CD4-positive, CD25-positive, alpha-beta regulatory T cell (primary cell): ENCODE data around the gene EHD3. TPM values are rescaled to one million over a fixed set of nuclear protein-coding genes. Genes with fewer than 3 reads are reported as not detected.
A peak's percentile ranks its signal among the peaks of the same experiment; 100 is the strongest.

Source experiments
- ATAC-seq, 2 donors: fragments of 150-1000 bp; cut with Tn5 transposase; one replicate each; pipeline ENCODE4 v1.10.0; 2021; ENCODE audit warnings: low read depth in 2 of 2, moderate number of reproducible peaks in 2 of 2, moderate library complexity in 1 of 2
- DNase-seq, 3 donors: peaks; one replicate each; pipeline versions ENCODE4 v3.0.0 to v3.0.0-alpha.2; 2012 to 2022; ENCODE audit warnings: mixed read lengths in 1 of 3
- H3K27ac ChIP-seq: one replicate; pipeline ENCODE4 v1.7.0; 2013; ENCODE audit warnings: mild to moderate bottlenecking, low read length; ENCODE audit not compliant: insufficient read depth, poor library complexity, severe bottlenecking
- H3K27me3 ChIP-seq: one replicate; pipeline ENCODE4 v1.7.0; 2013; ENCODE audit warnings: low read length; ENCODE audit not compliant: control insufficient read depth, insufficient read depth
- H3K36me3 ChIP-seq: one replicate; pipeline ENCODE4 v1.7.0; 2013; ENCODE audit warnings: mild to moderate bottlenecking, low read length, moderate library complexity; ENCODE audit not compliant: control insufficient read depth, insufficient read depth
- H3K4me1 ChIP-seq: 2 replicates; pipeline ENCODE4 v1.7.0; 2013; ENCODE audit warnings: mild to moderate bottlenecking, low read length; ENCODE audit not compliant: insufficient read depth, control insufficient read depth, poor library complexity, severe bottlenecking
- H3K4me3 ChIP-seq: one replicate; pipeline ENCODE4 v1.7.0; 2013; ENCODE audit warnings: low read depth, mild to moderate bottlenecking, low read length, moderate library complexity
- H3K9me3 ChIP-seq, 2 experiments: 1 replicate in 1 of 2; 2 replicates in 1 of 2; pipeline ENCODE4 v1.7.0; 2013; ENCODE audit warnings: low read length in 2 of 2, mild to moderate bottlenecking in 1 of 2, moderate library complexity in 1 of 2; ENCODE audit not compliant: control insufficient read depth in 2 of 2
- H3K27ac Mint-ChIP-seq, 3 donors: one replicate each; pipeline ENCODE4 v1.8.0; 2020 to 2022; ENCODE audit warnings: mild to moderate bottlenecking in 3 of 3, mixed read lengths in 3 of 3, moderate library complexity in 2 of 3
- H3K27me3 Mint-ChIP-seq: one replicate; pipeline ENCODE4 v1.8.0; 2022; ENCODE audit warnings: mild to moderate bottlenecking, mixed read lengths
- H3K36me3 Mint-ChIP-seq: one replicate; pipeline ENCODE4 v1.8.0; 2020; ENCODE audit warnings: mixed read lengths
- H3K4me1 Mint-ChIP-seq, 4 donors: one replicate each; pipeline ENCODE4 v1.8.0; 2020 to 2022; ENCODE audit warnings: mixed read lengths in 4 of 4, mild to moderate bottlenecking in 1 of 4
- H3K4me3 Mint-ChIP-seq, 4 donors: one replicate each; pipeline ENCODE4 v1.8.0; 2020 to 2022; ENCODE audit warnings: mild to moderate bottlenecking in 4 of 4, mixed read lengths in 4 of 4, moderate library complexity in 3 of 4
- H3K9me3 Mint-ChIP-seq, 7 donors: one replicate each; pipeline ENCODE4 v1.8.0; 2020 to 2022; ENCODE audit warnings: mixed read lengths in 7 of 7, mild to moderate bottlenecking in 3 of 7, moderate library complexity in 2 of 7
- polyA plus RNA-seq, 4 donors: library from polyadenylated mRNA; unstranded; fragments of 300-500 nt; fragmentation: Illumina TruSeq; gene quantifications; one replicate each; pipeline ENCODE4 v1.2.3, GENCODE V29; 2021
- total RNA-seq: library from RNA; stranded (reverse); gene quantifications from one replicate; pipeline ENCODE4 v1.2.3, GENCODE V29; 2022

Gene EHD3
- total and polyA plus RNA-seq, 5 donors from 2014 or later: 2.3 to 3.5 (median 2.7) TPM

DNA sequence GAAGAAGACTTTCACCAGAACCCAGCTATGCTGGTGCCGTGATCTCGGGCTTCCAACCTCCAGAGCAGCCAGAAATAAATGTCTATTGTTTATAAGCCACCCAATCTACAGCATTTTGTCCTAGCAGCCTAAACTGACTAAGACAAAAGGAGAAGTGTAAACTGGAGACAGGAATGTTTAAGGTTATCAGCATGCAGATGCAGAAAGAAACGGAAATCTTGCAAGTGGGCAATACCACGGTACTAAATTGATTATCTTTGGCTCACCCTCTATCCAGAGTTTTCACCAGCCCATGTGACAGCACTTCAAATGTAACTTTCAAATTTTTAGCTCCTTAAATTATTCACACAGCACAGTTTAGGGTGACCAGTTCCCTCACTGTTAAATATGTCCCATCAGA, 10.9 kb upstream of the EHD3 start:
- Histone ChIP-seq H3K9me3 (no peaks in the 10 kb centered on the region), H3K27ac (no peak overlapping the region), H3K27me3 (peaks cover 4% of the 10 kb centered on the region), H3K4me3 (no peak overlapping the region), H3K4me1 (no peaks in the 10 kb centered on the region), H3K36me3 (no peaks in the 10 kb centered on the region)
- H3K9me3 Mint-ChIP-seq: peaks cover 0 to 4% (median 0%) of the 10 kb centered on the region in 7 donors
- no peak for ATAC-seq
- peaks cover 22% of the 10 kb centered on the region for H3K27me3 Mint-ChIP-seq
- H3K4me3 Mint-ChIP-seq: no peak overlapping the region
- H3K4me1 Mint-ChIP-seq: peaks cover 0 to 5% (median 0%) of the 10 kb centered on the region in 4 donors
- DNase-seq: no peak
- no peak overlapping the region for H3K27ac Mint-ChIP-seq
- H3K36me3 Mint-ChIP-seq: peaks cover 4% of the 10 kb centered on the region

DNA sequence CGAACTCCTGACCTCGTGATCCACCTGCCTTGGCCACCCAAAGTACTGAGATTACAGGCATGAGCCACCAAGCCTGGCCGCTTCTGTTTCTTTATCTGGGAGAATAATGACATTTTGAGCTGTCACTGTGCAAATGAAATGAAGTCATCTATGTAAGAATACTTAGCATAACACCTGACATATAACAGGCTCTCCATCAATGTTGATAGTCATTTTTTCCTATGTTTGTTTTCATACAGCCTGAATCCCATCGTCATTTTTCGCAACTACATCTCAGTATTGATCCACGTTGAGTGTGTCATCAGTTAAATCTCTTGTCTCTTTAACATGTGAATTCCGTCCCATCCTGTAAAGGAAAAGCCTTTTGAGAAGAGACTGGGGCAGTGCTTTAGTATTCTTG, 10.2 kb upstream of the EHD3 start:
- peaks cover 22% of the 10 kb centered on the region for H3K27me3 Mint-ChIP-seq

DNA sequence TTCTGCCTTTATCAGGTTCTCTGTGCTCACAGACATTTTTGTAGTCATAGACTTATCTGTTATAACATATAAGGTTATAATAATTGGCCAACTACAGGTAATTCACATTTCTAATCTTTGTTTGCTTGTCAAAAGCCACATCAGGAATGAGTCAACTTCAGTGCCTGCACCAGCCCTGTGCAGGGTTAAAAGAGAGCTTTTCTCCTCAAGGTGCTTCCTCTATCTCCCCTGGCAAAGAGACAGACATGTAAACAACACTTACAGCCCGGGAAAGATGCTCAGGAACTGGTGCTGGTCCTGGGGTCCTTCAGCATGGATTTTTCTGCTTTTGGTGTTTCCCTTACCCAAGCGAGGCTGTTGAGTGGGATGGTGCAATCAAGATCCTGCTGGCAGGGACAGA, 7.7 kb upstream of the EHD3 start:
- H3K4me1 ChIP-seq: no peaks in the 10 kb centered on the region
- DNase-seq: no peak
- H3K4me3 ChIP-seq: no peak overlapping the region
- ATAC-seq: no peak
- peak overlapping the region in 1 of 3 donors; percentile 27 for H3K27ac Mint-ChIP-seq
- H3K9me3 Mint-ChIP-seq: peaks cover 0 to 4% (median 0%) of the 10 kb centered on the region in 7 donors
- H3K27me3 Mint-ChIP-seq: peaks cover 38% of the 10 kb centered on the region
- H3K4me1 Mint-ChIP-seq: no peaks in the 10 kb centered on the region
- H3K4me3 Mint-ChIP-seq: no peak overlapping the region
- no peaks in the 10 kb centered on the region for H3K36me3 ChIP-seq
- H3K27me3 ChIP-seq: peaks cover 9% of the 10 kb centered on the region
- H3K36me3 Mint-ChIP-seq: peaks cover 4% of the 10 kb centered on the region
- H3K9me3 ChIP-seq: no peaks in the 10 kb centered on the region
- H3K27ac ChIP-seq: no peak overlapping the region

More for the DNA sequence above, 10.2 kb upstream of the EHD3 start:
- Histone ChIP-seq H3K27me3 (peaks cover 4% of the 10 kb centered on the region), H3K36me3 (no peaks in the 10 kb centered on the region), H3K4me1 (no peaks in the 10 kb centered on the region), H3K9me3 (no peaks in the 10 kb centered on the region), H3K4me3 (no peak overlapping the region), H3K27ac (no peak overlapping the region)
- H3K27ac Mint-ChIP-seq: no peak overlapping the region
- peaks cover 4% of the 10 kb centered on the region for H3K36me3 Mint-ChIP-seq
- peaks cover 0 to 5% (median 0%) of the 10 kb centered on the region in 4 donors for H3K4me1 Mint-ChIP-seq
- H3K9me3 Mint-ChIP-seq: peaks cover 0 to 4% (median 0%) of the 10 kb centered on the region in 7 donors
- no peak overlapping the region for H3K4me3 Mint-ChIP-seq
- no peak for DNase-seq
- ATAC-seq: no peak

DNA sequence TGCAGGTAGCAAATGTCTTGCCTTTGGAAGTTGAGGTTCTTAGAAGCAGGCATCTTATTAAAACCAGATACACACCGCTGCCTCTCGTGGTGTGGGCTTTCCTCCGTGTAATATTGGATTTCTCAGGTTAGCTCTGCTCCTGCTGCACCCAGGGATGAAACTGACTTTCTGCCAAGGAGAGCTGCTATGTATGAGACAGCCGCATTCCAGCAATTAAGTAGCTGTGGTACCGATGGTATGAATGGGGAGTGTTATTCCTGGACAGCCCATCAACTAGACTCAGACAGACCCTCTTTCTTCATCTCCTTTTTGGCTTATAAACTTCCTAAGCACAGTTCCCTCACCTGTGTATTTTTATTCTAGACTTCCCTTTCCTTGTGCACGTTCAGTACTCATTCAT, 6.8 kb upstream of the EHD3 start:
- no peak overlapping the region for H3K4me3 ChIP-seq
- H3K4me1 ChIP-seq: no peaks in the 10 kb centered on the region
- Mint-ChIP-seq H3K4me1 (no peaks in the 10 kb centered on the region), H3K9me3 (peaks cover 0 to 2% (median 0%) of the 10 kb centered on the region in 7 donors), H3K36me3 (peaks cover 4% of the 10 kb centered on the region), H3K27ac (no peak overlapping the region), H3K4me3 (no peak overlapping the region), H3K27me3 (peaks cover 39% of the 10 kb centered on the region)
- H3K27me3 ChIP-seq: peaks cover 9% of the 10 kb centered on the region
- H3K36me3 ChIP-seq: no peaks in the 10 kb centered on the region
- DNase-seq: no peak
- H3K9me3 ChIP-seq: no peaks in the 10 kb centered on the region
- ATAC-seq: no peak
- no peak overlapping the region for H3K27ac ChIP-seq

DNA sequence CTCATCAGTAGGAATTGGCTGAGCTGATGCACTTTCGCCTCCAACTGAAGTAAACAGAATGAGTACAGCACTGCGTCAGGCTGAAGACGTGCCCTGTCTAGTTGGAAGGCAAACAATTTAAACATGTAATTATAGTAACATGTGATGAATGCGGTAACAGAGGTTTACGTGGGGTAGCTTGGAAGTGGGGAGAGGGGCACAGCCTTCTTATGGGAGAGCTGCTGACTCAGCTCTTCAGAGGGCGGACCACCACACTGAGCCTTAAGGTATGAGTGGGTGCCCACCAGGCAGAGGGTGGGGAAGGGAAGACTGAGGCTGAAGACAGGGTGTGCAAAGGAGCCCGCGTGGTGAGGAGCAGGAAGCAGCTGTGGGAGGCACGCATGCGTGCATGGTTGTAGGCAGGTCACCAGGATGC, 6.2 kb upstream of the EHD3 start:
- Histone ChIP-seq H3K27me3 (peaks cover 8% of the 10 kb centered on the region), H3K9me3 (no peaks in the 10 kb centered on the region), H3K4me1 (no peaks in the 10 kb centered on the region), H3K27ac (no peak overlapping the region), H3K36me3 (no peaks in the 10 kb centered on the region), H3K4me3 (no peak overlapping the region)
- peaks cover 41% of the 10 kb centered on the region for H3K27me3 Mint-ChIP-seq
- no peak for DNase-seq
- H3K27ac Mint-ChIP-seq: peak overlapping the region in 1 of 3 donors; percentile 28
- no peak overlapping the region for H3K4me3 Mint-ChIP-seq
- peaks cover 0 to 2% (median 0%) of the 10 kb centered on the region in 7 donors for H3K9me3 Mint-ChIP-seq
- no peak for ATAC-seq
- H3K4me1 Mint-ChIP-seq: no peaks in the 10 kb centered on the region
- peaks cover 3% of the 10 kb centered on the region for H3K36me3 Mint-ChIP-seq

DNA sequence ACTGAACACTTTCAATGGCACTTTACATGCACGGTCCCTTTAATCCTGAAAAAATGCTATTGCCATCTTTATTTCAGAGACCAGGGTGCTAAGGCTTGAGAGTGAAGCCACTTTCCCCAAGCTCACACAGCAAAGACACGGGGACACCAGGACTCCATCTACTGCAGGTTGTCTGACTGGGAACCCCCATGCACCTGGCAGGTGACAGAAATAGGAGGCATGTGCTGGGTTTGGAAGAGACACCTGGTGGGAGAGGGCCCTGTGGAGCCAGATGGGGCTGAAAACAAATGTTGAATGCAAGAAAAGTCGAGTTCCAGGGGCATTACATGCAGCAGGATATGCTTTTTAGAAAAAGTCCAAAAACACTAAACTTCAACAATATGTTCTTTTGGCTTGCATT, 5.2 kb upstream of the EHD3 start:
- Mint-ChIP-seq H3K36me3 (no peaks in the 10 kb centered on the region), H3K4me1 (peaks cover 0 to 8% (median 3%) of the 10 kb centered on the region in 4 donors), H3K27me3 (peaks cover 36% of the 10 kb centered on the region), H3K4me3 (peak overlapping the region in 1 of 4 donors; percentile 13), H3K27ac (no peak overlapping the region), H3K9me3 (peaks cover 0 to 2% (median 0%) of the 10 kb centered on the region in 7 donors)
- ATAC-seq (no peak), DNase-seq (no peak)
- H3K27me3 ChIP-seq: peaks cover 8% of the 10 kb centered on the region
- H3K9me3 ChIP-seq: no peaks in the 10 kb centered on the region
- H3K4me3 ChIP-seq: no peak overlapping the region
- peaks cover 4% of the 10 kb centered on the region for H3K4me1 ChIP-seq
- H3K27ac ChIP-seq: no peak overlapping the region
- no peaks in the 10 kb centered on the region for H3K36me3 ChIP-seq

DNA sequence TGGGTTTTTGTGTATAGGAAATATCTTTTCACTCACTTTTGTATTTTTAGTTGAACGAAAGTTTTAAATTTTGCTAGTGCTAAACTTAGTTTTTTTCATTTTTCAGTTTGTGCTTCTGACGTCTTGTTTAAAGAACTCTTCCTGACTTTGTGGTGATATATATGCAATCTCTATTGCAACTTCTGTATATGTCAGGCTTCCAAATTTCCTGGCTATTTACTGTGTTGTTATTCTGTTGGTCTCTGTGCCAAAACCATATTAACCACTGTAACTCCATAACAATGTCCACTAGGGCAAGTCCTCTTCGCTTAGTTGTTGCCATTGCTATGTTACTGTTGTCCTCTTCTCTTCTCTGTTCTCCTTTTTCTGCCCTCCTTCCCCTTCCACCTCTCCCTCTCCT, 3.2 kb upstream of the EHD3 start:
- Histone ChIP-seq H3K27me3 (peaks cover 5% of the 10 kb centered on the region), H3K9me3 (no peaks in the 10 kb centered on the region), H3K27ac (no peak overlapping the region), H3K36me3 (no peaks in the 10 kb centered on the region), H3K4me3 (no peak overlapping the region), H3K4me1 (peaks cover 12% of the 10 kb centered on the region)
- Mint-ChIP-seq H3K27me3 (peaks cover 32% of the 10 kb centered on the region), H3K36me3 (no peaks in the 10 kb centered on the region), H3K27ac (no peak overlapping the region), H3K4me3 (no peak overlapping the region), H3K9me3 (peaks cover 0 to under 1% (median 0%) of the 10 kb centered on the region in 7 donors), H3K4me1 (peaks cover 5 to 22% (median 13%) of the 10 kb centered on the region in 4 donors)
- ATAC-seq (no peak), DNase-seq (no peak)

DNA sequence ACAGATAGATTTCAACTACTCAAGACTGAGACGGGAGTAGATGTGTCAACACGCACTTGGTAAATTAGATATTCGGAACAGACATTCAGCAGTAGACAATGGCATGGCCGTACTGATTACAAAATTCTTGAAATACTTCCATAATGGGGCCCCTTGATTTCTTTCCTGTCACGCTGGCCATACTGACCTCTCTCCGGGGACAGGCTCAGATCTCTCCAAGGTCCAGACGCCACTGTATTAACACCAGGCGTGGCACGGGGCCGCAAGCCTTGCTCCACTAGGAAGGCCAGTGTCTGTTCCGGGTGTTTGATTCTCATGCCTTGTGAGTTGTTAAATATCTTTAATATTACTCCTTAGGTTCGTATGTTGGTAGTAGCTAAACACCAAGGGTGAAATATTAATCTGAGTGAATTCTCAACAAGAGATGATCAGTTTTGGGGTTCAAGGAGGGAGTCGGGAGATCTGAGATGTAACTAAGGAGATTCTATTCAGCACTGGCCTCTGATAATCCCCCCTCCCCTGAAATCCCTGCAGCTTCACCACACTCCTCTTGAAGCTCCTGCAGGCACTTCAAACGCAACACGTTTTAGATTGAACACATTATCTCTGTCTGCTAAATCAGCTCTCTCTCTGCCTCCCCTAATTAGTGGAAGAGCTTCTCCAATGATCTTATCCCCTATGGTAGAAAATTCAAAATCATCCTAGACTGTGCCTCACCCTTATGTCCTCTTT, 2.2 kb upstream of the EHD3 start:
- no peaks in the 10 kb centered on the region for H3K9me3 ChIP-seq
- Mint-ChIP-seq H3K9me3 (no peaks in the 10 kb centered on the region), H3K27me3 (peaks cover 32% of the 10 kb centered on the region), H3K27ac (no peak overlapping the region), H3K4me3 (peak overlapping the region in 2 of 4 donors; percentile 51 to 59), H3K4me1 (peaks cover 5 to 29% (median 17%) of the 10 kb centered on the region in 4 donors), H3K36me3 (no peaks in the 10 kb centered on the region)
- DNase-seq (no peak), ATAC-seq (no peak)
- H3K27me3 ChIP-seq: peaks cover 5% of the 10 kb centered on the region
- no peaks in the 10 kb centered on the region for H3K36me3 ChIP-seq
- H3K27ac ChIP-seq: no peak overlapping the region
- H3K4me3 ChIP-seq: no peak overlapping the region
- H3K4me1 ChIP-seq: peaks cover 12% of the 10 kb centered on the region
